Activated CD8-positive, alpha-beta memory T cell treated with anti-CD3 and anti-CD28 coated beads for 36 hours (primary cell): ENCODE measurements around the gene ZNF195. TPM values are rescaled to one million over a fixed set of nuclear protein-coding genes. Genes with fewer than 3 reads are reported as not detected.
"Not testable (repeated sequence)": the region's sequence is repeated elsewhere in the genome, so short reads cannot be mapped to it uniquely, and the experiment has no call there.

Experiments used
- CTCF ChIA-PET: fragments of 350-600 bp; sonication (Branson Sonifier 250); formaldehyde crosslinking; loops from one replicate; lab custom pipeline; 2021; ENCODE audit warnings: antibody characterized with exemption; lab: Charles Lee
- POLR2A ChIA-PET: fragments of 350-600 bp; sonication (Branson Sonifier 250); formaldehyde crosslinking; loops from one replicate; lab custom pipeline; 2021; ENCODE audit warnings: antibody characterized with exemption; lab: Charles Lee
- total RNA-seq, 2 experiments: library from RNA; stranded (reverse); gene quantifications; one replicate each; pipeline ENCODE4 v1.2.3, GENCODE V29; 2021

Gene ZNF195
- total RNA-seq = 10 to 100 TPM; 40.9 to 41.8 TPM

DNA sequence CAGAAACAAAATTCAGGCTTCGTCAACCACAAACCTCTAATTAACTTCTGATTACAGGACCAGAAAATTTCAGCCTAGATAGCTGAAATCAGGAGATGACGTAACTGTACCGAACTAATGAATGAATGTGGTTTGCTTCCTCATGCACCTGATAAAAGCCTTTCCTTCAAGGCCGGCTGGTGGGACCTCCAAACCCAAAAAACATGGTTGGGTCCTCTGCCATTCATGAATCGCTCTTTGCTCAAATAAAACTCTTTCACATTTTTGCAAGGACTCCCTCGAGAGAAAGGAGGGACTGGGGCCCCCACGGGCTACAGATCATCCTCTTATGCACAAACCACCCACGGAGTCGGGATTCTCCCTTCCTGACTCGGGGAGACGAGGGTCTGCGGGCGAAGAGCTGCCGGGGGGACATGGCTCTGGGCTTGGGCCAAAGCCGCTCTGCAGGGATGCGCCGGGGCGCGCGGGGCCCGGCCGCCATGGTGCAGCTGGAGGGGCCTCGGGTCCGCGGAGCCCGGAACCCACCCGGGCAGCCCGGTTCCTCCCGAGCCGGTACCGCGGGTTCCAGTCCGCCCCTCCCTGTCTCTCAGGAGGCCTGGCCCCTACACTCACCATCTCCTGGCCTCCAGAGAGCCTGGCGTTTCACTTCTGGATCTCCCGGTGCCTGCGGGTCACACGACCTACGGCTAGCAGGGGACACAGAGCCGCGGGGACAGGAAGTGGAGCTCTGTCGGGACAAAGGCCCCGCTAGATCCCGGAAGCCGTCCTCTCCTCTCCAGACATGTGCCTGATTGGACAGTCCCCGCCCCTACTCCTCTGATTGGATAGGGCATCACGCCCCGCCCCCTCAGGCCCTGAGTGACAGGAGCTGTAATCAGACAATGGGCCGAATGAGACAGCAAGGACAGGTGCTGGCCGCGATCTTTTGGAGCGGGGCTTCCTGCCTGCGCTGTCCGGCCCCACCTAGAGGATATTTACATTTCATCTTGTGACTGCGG lies at the start of gene ZNF195:
ZNF195 (minus strand) TSS at position 721 of the 998 bp plus-strand sequence; CDS start at position 615, 106 bp downstream.
- POLR2A ChIA-PET = interaction anchor here (1.0 to 1.5 kb wide), 2 partner anchors 322 to 476 kb away, joined by 3 to 4 read pairs; partner anchors contain the start of genes CARS1 and STIM1
- CTCF ChIA-PET = interaction anchor here (0.7 to 2.0 kb wide), 3 partner anchors 8 to 37 kb away, joined by 3 to 6 read pairs (median 5); no protein-coding TSS in a partner anchor

DNA sequence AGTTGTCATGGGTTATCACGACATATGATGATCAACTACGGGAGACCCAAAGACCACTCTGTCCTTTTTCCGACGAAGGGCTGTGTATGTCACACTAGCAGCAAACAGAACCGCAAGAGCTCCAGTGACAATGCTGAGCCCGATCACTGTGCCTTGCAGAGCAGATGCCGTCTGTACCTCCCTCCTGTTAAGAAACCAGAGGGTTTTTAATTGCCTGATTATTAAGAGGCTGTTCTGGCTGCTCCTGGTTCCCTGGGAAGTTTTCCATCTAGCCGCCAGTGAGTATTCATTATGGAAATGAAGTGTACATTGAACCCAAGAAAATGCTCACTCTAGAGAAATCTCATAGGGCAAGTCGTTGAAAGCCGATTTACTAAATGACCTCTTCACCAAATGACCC lies 49.1 kb upstream of the ZNF195 start:
- CTCF ChIA-PET = not testable (repeated sequence)

DNA sequence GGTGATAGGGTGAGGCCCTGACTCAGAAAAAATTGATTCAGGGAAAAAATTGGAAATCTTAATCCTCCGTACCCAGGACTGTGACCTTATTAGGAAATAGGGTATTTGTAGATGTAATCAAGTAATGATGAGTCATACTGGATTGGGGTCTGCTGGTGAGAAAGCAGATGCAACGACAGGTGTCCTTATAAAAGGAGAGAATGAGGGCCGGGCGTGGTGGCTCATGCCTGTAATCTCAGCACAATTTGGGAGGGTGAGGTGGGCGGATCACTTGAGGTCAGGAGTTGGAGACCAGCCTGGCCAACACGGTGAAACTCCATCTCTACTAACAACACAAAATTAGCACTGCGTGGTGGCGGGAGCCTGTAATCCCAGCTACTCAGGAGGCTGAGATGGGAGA lies 47.6 kb upstream of the ZNF195 start:
- POLR2A ChIA-PET, CTCF ChIA-PET: not testable (repeated sequence)

More for the DNA sequence above, 49.1 kb upstream of the ZNF195 start:
- POLR2A ChIA-PET = not testable (repeated sequence)

DNA sequence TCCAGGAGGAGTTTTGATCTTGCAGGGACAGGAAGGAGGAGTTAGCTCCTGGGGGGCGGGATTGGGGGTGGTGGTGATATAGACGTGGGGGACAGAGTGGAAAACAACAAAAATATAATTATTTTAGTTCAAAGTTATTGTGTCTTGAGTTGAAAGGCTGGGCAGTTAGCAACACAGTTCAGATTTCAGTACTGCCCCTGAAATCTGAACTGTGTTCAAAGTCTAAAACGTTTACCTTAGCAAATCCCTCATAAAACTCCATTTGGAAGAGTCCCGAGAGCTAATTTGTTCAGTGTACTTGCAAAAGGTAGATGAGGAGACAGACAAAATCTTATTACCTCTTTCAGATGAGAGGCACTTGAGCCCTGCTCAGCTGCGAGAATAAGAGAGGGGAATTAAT lies 45.0 kb upstream of the ZNF195 start:
- POLR2A ChIA-PET, CTCF ChIA-PET: not testable (repeated sequence)

DNA sequence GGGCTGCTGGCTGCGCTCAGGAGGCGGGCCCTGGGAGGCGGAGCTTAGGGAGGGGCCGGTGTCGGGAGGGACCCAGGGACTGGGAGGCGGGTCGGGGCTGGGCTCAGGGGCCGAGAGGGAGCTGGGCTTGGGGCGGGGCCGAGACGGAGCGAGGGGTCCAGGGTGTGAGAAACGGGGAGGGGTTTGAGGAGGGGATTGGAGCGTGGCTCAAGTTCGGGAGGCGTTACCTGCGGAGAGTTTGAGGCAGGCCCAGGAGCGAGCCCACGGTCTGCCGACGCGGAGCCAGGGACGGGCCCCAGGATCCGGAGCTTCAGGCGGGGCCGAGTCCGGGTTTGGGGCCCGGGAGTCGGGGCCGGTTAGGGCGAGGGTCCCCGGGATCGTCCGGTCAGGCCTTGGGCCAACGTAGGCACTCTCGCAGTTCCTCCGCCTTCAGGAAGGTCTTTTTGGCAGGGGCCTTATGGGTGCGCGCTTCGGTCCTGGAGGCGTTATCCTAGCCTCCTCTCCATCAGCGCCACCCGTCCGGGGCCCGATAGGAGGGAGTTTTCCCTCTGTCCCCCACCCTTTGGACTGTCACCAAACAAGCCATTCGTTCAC lies 44.3 kb upstream of the ZNF195 start:
- POLR2A ChIA-PET = not testable (repeated sequence)
- CTCF ChIA-PET = interaction anchor here (0.8 kb wide), 1 partner anchor 15 kb away, joined by 3 read pairs; no protein-coding TSS in a partner anchor

DNA sequence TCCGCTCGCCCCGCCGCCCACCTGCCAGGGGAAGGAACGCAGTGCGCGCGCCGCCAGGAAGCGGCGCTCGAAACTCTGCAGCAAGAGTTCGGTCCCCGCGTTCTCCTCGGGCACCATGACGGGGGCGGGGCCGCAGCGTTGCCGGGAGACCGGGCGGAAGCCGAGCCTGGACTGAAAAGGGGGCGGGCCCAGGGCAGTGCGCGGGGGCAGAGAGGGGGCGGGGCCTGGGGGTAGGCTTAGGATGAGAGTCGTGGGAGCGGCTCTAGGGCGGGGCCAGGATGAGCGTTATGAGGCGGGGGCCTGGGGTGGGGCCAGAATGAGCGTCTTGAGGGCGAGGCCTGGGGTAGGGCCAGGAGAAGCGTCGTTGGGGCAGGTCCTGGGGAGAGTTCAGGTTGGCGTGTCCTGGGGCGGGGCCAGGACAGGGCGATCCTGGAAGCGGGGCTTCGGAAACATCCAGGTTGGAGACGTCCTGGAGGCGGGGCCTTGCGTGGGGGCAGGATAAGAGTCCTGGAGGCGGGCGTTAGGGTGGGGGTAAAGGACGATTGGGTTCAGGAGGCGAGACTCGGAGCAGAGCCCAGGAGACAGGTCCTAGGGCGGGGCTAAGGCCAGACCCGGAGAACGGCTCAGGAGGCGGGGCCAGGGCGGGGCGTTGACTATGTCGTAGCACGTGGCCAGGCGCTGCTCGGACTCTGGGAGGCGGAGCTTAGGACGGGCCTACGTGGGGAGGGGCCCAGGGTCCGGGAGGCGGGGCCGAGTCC lies 43.6 kb upstream of the ZNF195 start:
- CTCF ChIA-PET = interaction anchor here (0.8 kb wide), 1 partner anchor 14 kb away, joined by 3 read pairs; no protein-coding TSS in a partner anchor
- POLR2A ChIA-PET = not testable (repeated sequence)

DNA sequence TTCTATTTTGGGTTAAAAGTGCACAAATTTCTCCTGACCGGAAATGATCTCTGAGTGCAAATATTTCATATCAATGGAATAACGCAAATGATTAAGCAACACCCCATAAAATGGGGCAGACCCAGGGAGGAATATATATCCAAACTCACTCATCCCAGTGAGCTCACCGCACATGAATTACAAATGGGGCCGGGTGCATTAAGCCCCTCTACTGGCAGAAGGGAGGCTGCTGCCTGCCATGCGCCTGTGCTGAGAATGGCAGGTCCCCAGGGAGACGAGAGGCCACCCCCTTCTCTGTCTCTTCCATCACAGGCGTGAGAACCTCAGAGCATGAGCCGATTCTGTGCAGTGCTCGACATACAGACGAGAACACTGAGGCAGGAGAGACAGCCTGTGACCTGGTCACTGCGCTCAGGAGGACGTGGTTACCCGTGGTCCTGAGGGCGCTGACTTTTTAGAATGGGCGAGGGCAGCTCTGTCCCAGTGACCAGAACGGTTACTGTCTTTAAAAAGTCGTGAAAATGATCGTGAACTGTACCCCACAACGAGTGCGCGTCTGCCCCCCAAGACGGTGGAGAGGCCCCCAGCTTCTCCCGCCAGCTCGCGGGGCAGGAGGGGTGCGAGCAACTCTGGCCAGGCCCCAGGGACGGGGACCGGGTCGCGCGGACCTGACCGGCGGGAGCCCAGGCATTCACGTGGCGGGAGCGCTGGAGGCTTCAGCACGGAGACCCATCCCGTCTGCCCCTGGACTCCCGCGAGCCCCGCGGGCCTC lies 42.8 kb upstream of the ZNF195 start:
- POLR2A ChIA-PET, CTCF ChIA-PET: not testable (repeated sequence)

DNA sequence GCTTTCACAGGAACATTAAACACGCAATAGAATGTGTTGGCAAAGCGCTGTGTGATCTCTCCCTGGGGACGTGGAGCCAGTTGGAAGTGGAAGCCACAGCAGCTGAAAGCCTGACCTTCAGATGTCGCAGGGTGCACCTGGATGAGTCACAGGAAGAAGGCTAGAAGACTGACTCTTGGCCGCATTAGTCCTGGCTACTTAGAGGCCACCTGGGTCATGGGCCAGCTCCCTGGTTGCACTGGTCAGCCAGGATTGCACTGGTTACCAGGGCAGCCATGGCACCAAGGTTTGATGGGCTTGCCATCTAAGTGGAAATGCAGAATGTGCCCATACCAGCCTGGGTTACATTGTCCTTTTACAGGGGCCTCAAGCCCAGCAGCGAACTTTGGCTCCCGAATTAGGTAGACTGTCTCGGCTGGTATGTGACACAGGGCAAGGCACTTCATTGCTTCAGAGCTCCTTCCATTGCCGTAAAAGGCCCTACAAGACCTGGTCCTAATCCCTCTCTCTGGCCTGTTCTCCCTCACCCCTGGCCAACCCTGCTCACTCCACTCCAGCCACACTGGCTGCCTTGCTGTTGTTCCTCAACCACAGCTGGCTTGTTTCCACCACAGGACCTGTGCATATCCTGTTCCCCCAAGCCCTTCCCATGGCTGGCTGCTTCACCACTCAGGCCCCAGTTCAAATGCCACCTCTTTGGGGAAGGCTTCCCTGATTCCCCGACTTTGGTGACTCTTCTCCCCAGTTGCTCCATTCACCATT lies 41.5 kb upstream of the ZNF195 start:
- CTCF ChIA-PET = interaction anchor here (1.0 kb wide), 1 partner anchor 11 kb away, joined by 3 read pairs; no protein-coding TSS in a partner anchor
- POLR2A ChIA-PET = not testable (repeated sequence)

DNA sequence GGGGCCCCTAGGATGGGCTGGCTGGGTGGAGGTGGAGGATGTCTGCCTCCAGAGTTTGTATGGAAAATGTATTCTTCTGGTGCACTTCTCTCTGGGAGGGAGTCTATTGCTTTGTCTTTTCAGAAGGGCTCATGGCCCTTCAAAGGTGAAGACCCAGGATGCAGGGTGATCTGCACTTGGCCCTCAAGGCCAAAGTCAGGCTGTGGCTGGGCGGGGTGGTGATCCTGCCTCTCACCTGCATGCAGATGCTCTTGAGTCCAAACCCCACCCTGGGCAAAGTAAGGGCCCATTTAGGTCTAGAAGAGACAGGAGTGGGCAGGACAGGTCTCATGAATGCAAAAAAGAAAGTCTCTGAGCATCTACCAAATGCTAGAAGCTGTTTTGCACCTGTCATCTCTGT lies 40.5 kb upstream of the ZNF195 start:
- POLR2A ChIA-PET, CTCF ChIA-PET: not testable (repeated sequence)

DNA sequence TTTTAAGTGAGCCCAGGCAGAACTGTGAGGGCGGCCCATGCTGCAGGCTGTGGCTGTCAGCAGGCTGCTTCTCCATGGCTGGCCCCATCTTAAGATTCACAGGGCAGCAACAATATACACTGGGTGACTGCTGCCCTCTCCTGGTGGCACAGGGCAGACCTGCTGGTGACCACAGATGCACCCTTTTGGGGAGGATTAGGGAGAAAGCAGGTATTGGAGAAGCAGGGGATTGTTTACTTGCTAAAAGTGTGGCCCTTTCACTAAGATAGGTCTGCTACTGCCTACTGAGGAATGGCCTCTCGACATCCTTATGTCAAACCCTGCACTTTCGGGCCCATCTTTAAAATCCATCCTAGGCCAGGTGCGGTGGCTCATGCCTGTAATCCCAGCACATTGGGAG lies 38.1 kb upstream of the ZNF195 start:
- CTCF ChIA-PET = interaction anchor here (1.1 kb wide), 1 partner anchor 76 kb away, joined by 3 read pairs; no protein-coding TSS in a partner anchor
- POLR2A ChIA-PET = not testable (repeated sequence)

DNA sequence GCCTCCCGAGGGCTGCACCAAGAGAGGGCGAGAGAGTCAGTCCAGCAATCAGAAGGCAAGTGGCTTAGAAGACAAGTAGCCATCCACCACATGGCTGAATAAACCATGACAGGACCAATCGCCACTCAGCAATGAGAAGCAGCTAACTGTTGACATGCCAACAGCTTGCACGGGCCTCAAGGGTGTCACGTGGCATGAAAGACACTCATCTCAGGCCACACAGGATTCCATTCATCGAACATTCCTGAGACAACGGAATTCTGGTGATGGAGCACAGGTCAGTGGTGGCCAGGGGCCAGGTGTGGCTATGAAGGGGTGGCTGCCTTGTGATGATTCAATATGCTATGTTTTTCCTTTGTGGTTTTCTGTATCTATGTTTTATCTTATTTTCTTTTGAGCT lies 36.4 kb upstream of the ZNF195 start:
- POLR2A ChIA-PET, CTCF ChIA-PET: not testable (repeated sequence)

DNA sequence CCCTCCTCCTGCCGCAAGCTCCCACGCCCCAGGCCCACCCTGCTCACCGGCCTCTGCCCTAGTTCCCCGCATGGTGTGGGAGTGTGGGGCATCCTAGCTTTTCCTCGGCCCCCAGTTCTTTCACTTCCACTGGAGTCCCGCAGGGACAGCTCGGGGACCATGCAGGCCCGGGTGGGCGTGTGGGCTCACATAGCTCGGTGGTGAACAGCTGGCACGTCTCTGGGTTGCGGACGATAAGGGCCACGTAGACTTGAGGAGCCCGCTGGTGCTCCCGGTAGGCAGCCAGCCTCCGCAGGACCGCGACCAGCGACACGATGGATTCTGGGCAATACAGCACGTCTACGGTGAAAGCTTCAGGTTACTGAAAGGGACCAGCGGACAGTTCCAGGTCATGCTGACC lies 34.7 kb upstream of the ZNF195 start:
- POLR2A ChIA-PET, CTCF ChIA-PET: not testable (repeated sequence)

DNA sequence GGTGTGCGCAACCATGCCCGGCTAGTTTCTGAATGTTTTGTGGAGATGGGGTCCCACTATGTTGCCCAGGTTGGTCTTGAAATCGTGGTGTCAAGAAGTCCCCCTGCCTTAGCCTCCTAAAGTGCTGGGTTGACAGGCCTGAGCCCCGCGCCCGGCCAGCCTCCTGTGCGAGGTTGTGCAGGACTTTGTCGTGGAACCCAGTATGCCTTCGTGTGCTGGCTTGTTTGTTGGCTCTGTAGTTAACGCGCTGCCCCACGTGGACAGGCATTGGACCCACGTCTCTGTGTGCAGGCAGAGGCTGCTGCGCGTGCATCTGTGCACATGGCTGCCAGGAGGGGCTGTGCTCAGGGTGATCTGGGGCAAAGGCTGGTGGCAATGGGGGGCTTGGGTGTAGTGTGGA lies 33.9 kb upstream of the ZNF195 start:
- POLR2A ChIA-PET = no interaction called here

DNA sequence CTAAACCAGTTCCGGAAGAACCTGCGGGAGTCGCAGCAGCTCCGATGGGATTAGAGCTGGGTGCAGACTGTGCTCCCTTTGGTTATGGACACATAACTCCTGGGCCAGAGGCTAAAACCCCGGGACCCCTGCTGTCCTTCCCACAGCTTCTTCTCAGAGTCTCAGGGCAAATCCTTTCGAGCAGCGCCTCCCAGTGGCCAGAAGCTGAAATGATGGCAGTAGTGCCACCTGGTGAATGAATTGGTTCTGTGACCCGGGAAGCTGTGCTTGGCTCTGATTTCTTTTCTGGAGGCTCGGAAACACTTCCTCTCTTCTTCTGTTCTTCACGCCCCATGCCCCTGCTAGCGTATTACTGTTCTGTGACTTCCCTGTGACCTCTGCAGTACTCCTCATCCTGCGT lies 29.8 kb upstream of the ZNF195 start:
- POLR2A ChIA-PET = not testable (repeated sequence)
- CTCF ChIA-PET = interaction anchor here (0.7 to 1.5 kb wide), 7 partner anchors 12 to 875 kb away, joined by 3 to 16 read pairs (median 3); partner anchors contain the start of gene ZNF195

More for the DNA sequence above, 33.9 kb upstream of the ZNF195 start:
- CTCF ChIA-PET = no interaction called here

DNA sequence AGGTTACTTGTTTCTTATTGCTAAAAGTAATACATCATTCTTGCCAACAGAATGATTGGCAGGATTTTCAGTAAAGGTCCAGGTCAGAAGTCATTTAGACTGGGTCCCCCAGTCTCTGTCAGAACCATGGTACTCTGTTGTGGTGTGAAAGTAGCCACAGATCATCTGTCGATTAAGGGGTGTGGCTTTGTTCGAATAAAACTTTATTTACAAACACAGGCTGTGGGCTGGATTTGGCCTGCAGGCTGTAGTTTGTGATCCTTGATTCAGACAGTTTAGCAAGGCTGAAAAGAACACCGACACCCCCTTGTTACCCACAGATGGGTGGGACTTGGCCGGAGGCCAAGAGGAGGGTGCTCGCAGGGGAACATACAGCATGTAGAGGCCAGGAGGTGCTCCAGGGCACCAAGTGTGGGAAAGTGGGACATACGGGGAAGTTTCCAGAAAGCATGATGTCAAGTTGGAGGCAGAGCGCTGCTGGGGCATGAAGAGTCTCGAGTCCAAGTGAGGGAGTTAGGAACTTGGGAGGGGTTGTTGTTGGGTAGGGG lies 29.2 kb upstream of the ZNF195 start:
- POLR2A ChIA-PET = not testable (repeated sequence)
- CTCF ChIA-PET = interaction anchor here (0.5 to 1.5 kb wide), 7 partner anchors 12 to 875 kb away, joined by 3 to 16 read pairs (median 3); partner anchors contain the start of gene ZNF195

DNA sequence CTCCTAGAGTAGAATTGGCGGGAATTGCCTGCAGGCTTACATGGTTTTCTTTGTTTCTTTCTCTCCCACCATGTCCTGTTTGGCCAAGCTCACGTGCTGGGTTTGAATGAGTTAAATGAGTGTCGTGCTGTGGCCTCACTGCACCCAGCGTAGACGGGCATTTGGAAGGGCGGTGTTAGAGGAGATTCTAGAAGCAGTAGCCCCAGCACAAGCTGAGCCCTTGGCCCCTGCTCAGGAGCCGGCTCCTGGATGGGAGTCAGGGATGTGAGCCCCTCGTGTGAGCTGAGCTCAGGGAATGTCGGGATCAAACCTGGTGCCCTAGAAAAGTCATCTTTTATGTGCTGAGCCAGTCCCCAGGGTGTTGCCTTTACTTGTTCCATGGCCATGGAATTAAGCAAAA lies 28.0 kb upstream of the ZNF195 start:
- CTCF ChIA-PET = interaction anchor here (1.5 kb wide), 1 partner anchor 65 kb away, joined by 3 read pairs; no protein-coding TSS in a partner anchor
- POLR2A ChIA-PET = not testable (repeated sequence)

DNA sequence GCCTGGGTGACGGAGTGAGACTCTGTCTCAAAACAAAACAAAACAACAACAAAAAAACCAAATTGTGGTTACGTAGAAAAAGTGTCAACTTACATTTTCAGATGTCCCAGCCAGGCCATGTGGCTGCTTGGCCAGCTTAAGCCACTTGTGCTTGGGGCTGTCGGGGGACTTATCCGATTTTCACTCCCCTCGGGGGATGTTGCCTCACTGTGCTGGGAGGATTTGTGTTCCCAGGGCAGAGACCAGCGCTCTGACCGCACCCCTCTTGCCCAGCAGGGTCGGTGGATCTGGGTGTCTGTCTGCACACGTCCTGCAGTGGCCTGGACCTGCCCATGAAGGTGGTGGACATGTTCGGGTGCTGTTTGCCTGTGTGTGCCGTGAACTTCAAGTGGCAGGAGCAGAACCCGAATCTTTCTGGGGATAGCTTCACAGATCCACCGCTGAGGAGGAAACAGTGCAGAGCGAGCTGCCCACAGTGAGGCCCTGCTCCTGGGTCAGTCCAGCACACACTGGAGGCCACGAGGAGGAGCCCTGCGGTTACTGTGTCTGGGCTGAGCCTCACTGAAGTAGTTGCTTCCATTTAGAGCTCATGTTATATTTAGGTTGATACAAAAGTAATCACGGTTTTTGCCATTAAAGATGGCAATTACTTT lies 27.4 kb upstream of the ZNF195 start:
- CTCF ChIA-PET = interaction anchor here (0.6 to 1.5 kb wide), 3 partner anchors 21 to 65 kb away, joined by 3 to 7 read pairs (median 3); no protein-coding TSS in a partner anchor
- POLR2A ChIA-PET = interaction anchor here (0.7 kb wide), 1 partner anchor 461 kb away, joined by 4 read pairs; no protein-coding TSS in a partner anchor
